SK-N-SH (cell line): ENCODE results near the gene KCNT1. TPM values are rescaled to one million over a fixed set of nuclear protein-coding genes. Genes with fewer than 3 reads are reported as not detected.

Source experiments
- CTCF ChIA-PET: fragments of 300-600, 350-600 bp; formaldehyde crosslinking; extraction: SDS; loops from one replicate; lab custom pipeline; 2021; lab: Yijun Ruan, JAX
- POLR2A ChIA-PET: fragments of 350-600 bp; sonication (Branson Sonifier 250); formaldehyde crosslinking; extraction: SDS; loops from one replicate; lab custom pipeline; 2020; ENCODE audit warnings: antibody characterized with exemption, inconsistent platforms; lab: Yijun Ruan, JAX
- DNase-seq: peaks from one replicate; pipeline ENCODE4 v3.0.0; 2012
- H2AFZ ChIP-seq: fragments of 200-600 bp; sonication (generic); 2 replicates; pipeline ENCODE4 v1.8.1; 2016; ENCODE audit warnings: antibody characterized with exemption, mild to moderate bottlenecking, low read depth
- H3F3A ChIP-seq: fragments of 200-600 bp; sonication (generic); replicated peaks from 2 replicates; pipeline ENCODE3; 2016; ENCODE audit warnings: antibody characterized with exemption, mild to moderate bottlenecking; ENCODE audit not compliant: insufficient read depth
- H3K27ac ChIP-seq, 2 experiments: fragments of 200-500 bp in 1 of 2; fragments of 200-600 bp in 1 of 2; sonication (Bioruptor generic) in 1 of 2; sonication (generic), shearing (Covaris generic) in 1 of 2; 2 replicates each; pipeline versions ENCODE4 v1.5.1 to v1.6.1; 2014 to 2016; ENCODE audit warnings: low read depth in 2 of 2, inconsistent platforms in 1 of 2, low read length in 1 of 2, mild to moderate bottlenecking in 1 of 2, mixed read lengths in 1 of 2
- H3K27me3 ChIP-seq: fragments of 200-600 bp; sonication (generic), shearing (Covaris generic); 2 replicates; pipeline ENCODE4 v1.6.1; 2016; ENCODE audit warnings: mixed run types; ENCODE audit not compliant: insufficient read depth
- H3K36me3 ChIP-seq, 2 experiments: fragments of 200-500 bp in 1 of 2; fragments of 200-600 bp in 1 of 2; sonication (Bioruptor generic) in 1 of 2; sonication (generic) in 1 of 2; replicated peaks in 1 of 2; 2 replicates each; pipeline versions ENCODE3 to v1.5.1; 2014 to 2016; ENCODE audit warnings: low read length in 1 of 2, mild to moderate bottlenecking in 1 of 2; ENCODE audit not compliant: insufficient read depth in 2 of 2, control insufficient read depth in 1 of 2
- H3K4me1 ChIP-seq, 2 experiments: fragments of 200-500 bp in 1 of 2; fragments of 200-600 bp in 1 of 2; sonication (Bioruptor generic) in 1 of 2; sonication (generic), shearing (Covaris generic) in 1 of 2; 2 replicates each; pipeline versions ENCODE4 v1.5.1 to v1.6.1; 2014 to 2016; ENCODE audit warnings: low read depth in 1 of 2, low read length in 1 of 2, mixed run types in 1 of 2; ENCODE audit not compliant: insufficient read depth in 2 of 2, control insufficient read depth in 1 of 2
- H3K4me2 ChIP-seq: fragments of 200-600 bp; sonication (generic), shearing (Covaris generic); 2 replicates; pipeline ENCODE4 v1.6.1; 2017; ENCODE audit warnings: mixed run types
- H3K4me3 ChIP-seq, 2 experiments: fragments of 200-500 bp in 1 of 2; fragments of 200-600 bp in 1 of 2; sonication (Bioruptor generic) in 1 of 2; sonication (generic), shearing (Covaris generic) in 1 of 2; 2 replicates each; pipeline versions ENCODE4 v1.5.1 to v1.8.1; 2014 to 2016; ENCODE audit warnings: low read depth in 2 of 2, inconsistent platforms in 1 of 2, low read length in 1 of 2, mild to moderate bottlenecking in 1 of 2, mixed read lengths in 1 of 2, moderate library complexity in 1 of 2
- H3K79me2 ChIP-seq: fragments of 200-600 bp; sonication (generic); 2 replicates; pipeline ENCODE4 v1.8.1; 2017; ENCODE audit warnings: mild to moderate bottlenecking; ENCODE audit not compliant: insufficient read depth
- H3K9ac ChIP-seq: fragments of 200-600 bp; sonication (generic); 2 replicates; pipeline ENCODE4 v1.6.1; 2017; ENCODE audit warnings: mixed run types
- H3K9me2 ChIP-seq: fragments of 200-600 bp; sonication (generic); 2 replicates; pipeline ENCODE4 v1.6.1; 2017; ENCODE audit warnings: mixed run types
- H3K9me3 ChIP-seq: fragments of 200-600 bp; sonication (generic); 2 replicates; pipeline ENCODE4 v1.6.1; 2017; ENCODE audit warnings: mixed run types, mild to moderate bottlenecking, moderate library complexity
- H4K20me1 ChIP-seq: fragments of 200-600 bp; sonication (generic); 2 replicates; pipeline ENCODE4 v1.6.1; 2017; ENCODE audit warnings: mild to moderate bottlenecking, mixed run types; ENCODE audit not compliant: insufficient read depth
- CHD2 ChIP-seq: fragments of 150-350 bp; IDR thresholded peaks from 2 replicates; pipeline ENCODE4 v1.6.1; 2018; ENCODE audit warnings: low read length; ENCODE audit not compliant: partially characterized antibody
- CTCF ChIP-seq: fragments of 200-600 bp; sonication (generic); IDR thresholded peaks from 2 replicates; pipeline ENCODE4 v1.6.1; 2017; ENCODE audit warnings: antibody characterized with exemption, mild to moderate bottlenecking, moderate library complexity
- ELF1 ChIP-seq: IDR thresholded peaks from 2 replicates; pipeline ENCODE4 v1.4.0; 2012
- EP300 ChIP-seq, 2 experiments: IDR thresholded peaks; 2 replicates each; pipeline versions ENCODE4 v1.4.0 to v1.6.1; 2012; ENCODE audit warnings: borderline replicate concordance in 1 of 2, low read depth in 1 of 2, low read length in 1 of 2
- EZH2phosphoT487 ChIP-seq: fragments of 200-600 bp; sonication (generic); IDR thresholded peaks from 2 replicates; pipeline ENCODE4 v1.6.1; 2017; ENCODE audit warnings: low read depth, mixed run types, mild to moderate bottlenecking, antibody characterized with exemption, moderate library complexity, borderline replicate concordance
- FOSL2 ChIP-seq: IDR thresholded peaks from 2 replicates; pipeline ENCODE4 v1.4.0; 2012; ENCODE audit warnings: low read depth, mild to moderate bottlenecking, moderate library complexity, borderline replicate concordance
- FOXM1 ChIP-seq: IDR thresholded peaks from 2 replicates; pipeline ENCODE4 v1.4.0; 2012; ENCODE audit warnings: low read depth, mild to moderate bottlenecking
- JUND ChIP-seq: IDR thresholded peaks from 2 replicates; pipeline ENCODE4 v1.4.0; 2012
- MXI1 ChIP-seq: IDR thresholded peaks from 2 replicates; pipeline ENCODE4 v1.6.1; 2012; ENCODE audit warnings: mild to moderate bottlenecking, low read depth, low read length, improper control_type of control experiment
- PBX3 ChIP-seq: IDR thresholded peaks from 2 replicates; pipeline ENCODE4; 2012
- RAD21 ChIP-seq: IDR thresholded peaks from 2 replicates; pipeline ENCODE4 v1.6.1; 2012; ENCODE audit warnings: mild to moderate bottlenecking, low read length
- RCOR1 ChIP-seq: fragments of 150-350 bp; IDR thresholded peaks from 2 replicates; pipeline ENCODE4 v1.6.1; 2017; ENCODE audit warnings: antibody characterized with exemption, low read length
- REST ChIP-seq: IDR thresholded peaks from 2 replicates; pipeline ENCODE4 v1.6.1; 2012; ENCODE audit warnings: mild to moderate bottlenecking, low read depth, low read length, moderate library complexity
- TAF1 ChIP-seq: IDR thresholded peaks from 2 replicates; pipeline ENCODE4 v1.6.1; 2012; ENCODE audit warnings: low read depth, mild to moderate bottlenecking, low read length, moderate library complexity, borderline replicate concordance
- TCF12 ChIP-seq: IDR thresholded peaks from 2 replicates; pipeline ENCODE4 v1.4.0; 2012
- TEAD4 ChIP-seq: IDR thresholded peaks from 2 replicates; pipeline ENCODE4 v1.4.0; 2012; ENCODE audit warnings: mild to moderate bottlenecking, borderline replicate concordance; ENCODE audit not compliant: insufficient read depth
- USF1 ChIP-seq: IDR thresholded peaks from 2 replicates; pipeline ENCODE4 v1.4.0; 2012; ENCODE audit warnings: low read depth, borderline replicate concordance
- WGBS: methylation state at CpG from one replicate; pipeline ENCODE4 v1.1.6; 2017; ENCODE audit warnings: low lambda C conversion rate; 5-methylcytosine and 5-hydroxymethylcytosine counted together
- polyA plus RNA-seq, 3 experiments: library from polyadenylated mRNA; depleted of rRNA; stranded (reverse); fragments of >200 nt; gene quantifications; 2 replicates each; pipeline ENCODE4 v1.2.3, GENCODE V29; 2012

Gene KCNT1
- polyA plus RNA-seq, 1 of the 3 experiments (the other 2 are of a cell fraction): 0.08 TPM

GRCh38 chr9:135698767-135699166, 3.2 kb upstream of the KCNT1 start:
- Histone ChIP-seq H3K9ac (no peak overlapping the region), H4K20me1 (no peaks in the 10 kb centered on the region), H3F3A (no peaks in the 10 kb centered on the region), H3K27ac (no peak overlapping the region), H2AFZ (no peak overlapping the region), H3K9me3 (no peaks in the 10 kb centered on the region), H3K27me3 (no peaks in the 10 kb centered on the region), H3K4me1 (peaks cover 0 to 4% of the 10 kb centered on the region in 2 experiments; a peak in 1 of 4 replicates), H3K9me2 (no peaks in the 10 kb centered on the region), H3K36me3 (no peaks in the 10 kb centered on the region), H3K79me2 (no peaks in the 10 kb centered on the region), H3K4me2 (no peak overlapping the region), H3K4me3 (no peak overlapping the region)
- no peak for DNase-seq
- ChIA-PET POLR2A (no interaction called here), CTCF (no interaction called here)
- 65% methylated on average over 5 of the region's 19 CpGs for whole genome bisulfite sequencing
- TF ChIP-seq CTCF: no peak
- TF ChIP-seq, all 33 proteins: peak for 0

- no peaks in the 10 kb centered on the region for H3K9me2 ChIP-seq
Observed at GRCh38 chr9:135699440-135699839, 2.5 kb upstream of the KCNT1 start, which contains the start of gene SOHLH1. Gene SOHLH1, minus strand, starts transcription at chr9:135699481. Its CDS starts 14 bp downstream, at chr9:135699467.

More at GRCh38 chr9:135699440-135699839, 2.5 kb upstream of the KCNT1 start, which contains the start of gene SOHLH1:
- Histone ChIP-seq H3K4me1 (peaks cover 0 to 9% of the 10 kb centered on the region in 2 experiments; a peak in 1 of 4 replicates), H2AFZ (no peak within 1 kb of the TSS), H4K20me1 (no peaks in the 10 kb centered on the region), H3K4me3 (no peak within 1 kb of the TSS), H3K36me3 (no peaks in the 10 kb centered on the region), H3K9me3 (no peaks in the 10 kb centered on the region), H3F3A (no peaks in the 10 kb centered on the region), H3K9ac (no peak within 1 kb of the TSS), H3K27me3 (no peaks in the 10 kb centered on the region), H3K27ac (no peak within 1 kb of the TSS), H3K79me2 (no peaks in the 10 kb centered on the region), H3K4me2 (no peak within 1 kb of the TSS)
- CTCF ChIA-PET: interaction anchor here (0.8 kb wide), 1 partner anchor 423 kb away, joined by 3 read pairs; no protein-coding TSS in a partner anchor
- no peak for DNase-seq
- WGBS: 81% methylated on average over 7 of the region's 30 CpGs
- POLR2A ChIA-PET: no interaction called here
- TF ChIP-seq RAD21 (no peak), FOXM1 (no peak), CHD2 (no peak), TAF1 (no peak), PBX3 (no peak), FOSL2 (no peak), TEAD4 (no peak), JUND (no peak), RCOR1 (no peak), EP300 (IDR thresholded peaks at IDR 0.05; ENCODE audit: borderline replicate concordance in 1 of 2, low read depth in 1 of 2, low read length in 1 of 2) (no peak), REST (no peak), TCF12 (no peak), MXI1 (no peak), ELF1 (no peak), EZH2phosphoT487 (no peak), USF1 (no peak)
